Activated T-cell treated with anti-CD3 and anti-CD28 coated beads for 24 hours (primary cell): ENCODE results near the gene RSPO4.
A peak's percentile ranks its signal among the peaks of the same experiment; 100 is the strongest.
"Not testable (repeated sequence)": the region's sequence is repeated elsewhere in the genome, so short reads cannot be mapped to it uniquely, and the experiment has no call there.

Source experiments
- DNase-seq: peaks from one replicate; pipeline ENCODE4 v3.0.0-alpha.2; 2020; ENCODE audit warnings: low read depth

RSPO4 gene

GRCh38 chr20:1003920-1004697, 2.0 kb upstream of the RSPO4 start:
- no peak for DNase-seq

- no peak for DNase-seq
Observed at GRCh38 chr20:1002682-1003561, 811 bp upstream of the RSPO4 start.

- DNase-seq = no peak
Observed at GRCh38 chr20:1001116-1001515, 995 bp downstream of the RSPO4 start.

GRCh38 chr20:998231-998830, 3.8 kb downstream of the RSPO4 start:
- no peak for DNase-seq

GRCh38 chr20:997486-997885, 4.6 kb downstream of the RSPO4 start:
- DNase-seq = no peak

GRCh38 chr20:997016-997415, 5.1 kb downstream of the RSPO4 start:
- no peak for DNase-seq

GRCh38 chr20:995170-995569, 6.9 kb downstream of the RSPO4 start:
- no peak for DNase-seq

GRCh38 chr20:992801-993535, 9.1 kb downstream of the RSPO4 start:
- DNase-seq = no peak

GRCh38 chr20:991850-992249, 10.3 kb downstream of the RSPO4 start:
- no peak for DNase-seq

GRCh38 chr20:990293-990959, 11.7 kb downstream of the RSPO4 start:
- no peak for DNase-seq

GRCh38 chr20:988272-988671, 13.8 kb downstream of the RSPO4 start:
- no peak for DNase-seq

- DNase-seq = no peak
Observed at GRCh38 chr20:987677-988076, 14.4 kb downstream of the RSPO4 start.

- DNase-seq = no peak
Observed at GRCh38 chr20:986733-987355, 15.3 kb downstream of the RSPO4 start.

- DNase-seq = not testable (repeated sequence)
Observed at GRCh38 chr20:984994-985393, 17.1 kb downstream of the RSPO4 start.

- no peak for DNase-seq
Observed at GRCh38 chr20:982754-983153, 19.4 kb downstream of the RSPO4 start.

- DNase-seq = no peak
Observed at GRCh38 chr20:977021-977420, 25.1 kb downstream of the RSPO4 start.

- DNase-seq = no peak
Observed at GRCh38 chr20:976033-976432, 26.1 kb downstream of the RSPO4 start.

- DNase-seq = peak; percentile 4
Observed at GRCh38 chr20:973785-974194, 28.3 kb downstream of the RSPO4 start.

GRCh38 chr20:972256-972655, 29.9 kb downstream of the RSPO4 start:
- no peak for DNase-seq

- no peak for DNase-seq
Observed at GRCh38 chr20:971346-971745, 30.8 kb downstream of the RSPO4 start.

- no peak for DNase-seq
Observed at GRCh38 chr20:969868-970267, 32.2 kb downstream of the RSPO4 start.
